GM19328 (cell line): ENCODE data around the gene CENPN.

Experiments used
- ATAC-seq: cut with Tn5 transposase; IDR thresholded peaks from one replicate; pipeline ENCODE4 v1.9.1; 2021; ENCODE audit warnings: mild to moderate bottlenecking, moderate library complexity; ENCODE audit not compliant: unreplicated experiment

CENPN gene

GRCh38 chr16:80991792-80992430 is 15.1 kb upstream of the CENPN start:
- ATAC-seq = no peak

GRCh38 chr16:80992676-80993293 is 14.2 kb upstream of the CENPN start:
- no peak for ATAC-seq

GRCh38 chr16:80993307-80993706 is 13.7 kb upstream of the CENPN start:
- no peak for ATAC-seq

- no peak for ATAC-seq
These were observed 13.2 kb upstream of the CENPN start for GRCh38 chr16:80993834-80994233.

GRCh38 chr16:80994451-80994850 is 12.6 kb upstream of the CENPN start:
- no peak for ATAC-seq

- ATAC-seq = no peak
These were observed 10.3 kb upstream of the CENPN start for GRCh38 chr16:80996688-80997138.

GRCh38 chr16:80997139-80997798 is 9.7 kb upstream of the CENPN start:
- no peak for ATAC-seq

- no peak for ATAC-seq
These were observed 8.9 kb upstream of the CENPN start for GRCh38 chr16:80997964-80998620.

- no peak for ATAC-seq
These were observed 6.1 kb upstream of the CENPN start for GRCh38 chr16:81000873-81001272.

- ATAC-seq = no peak
These were observed 5.7 kb upstream of the CENPN start for GRCh38 chr16:81001330-81001729.

GRCh38 chr16:81003064-81003463 is 4.0 kb upstream of the CENPN start:
- ATAC-seq = no peak

- ATAC-seq = no peak
These were observed 3.2 kb upstream of the CENPN start for GRCh38 chr16:81003610-81004460.

GRCh38 chr16:81004646-81005353 is 2.2 kb upstream of the CENPN start:
- no peak for ATAC-seq

- no peak for ATAC-seq
These were observed 1.3 kb upstream of the CENPN start for GRCh38 chr16:81005610-81006161.

GRCh38 chr16:81006211-81006812 is 702 bp upstream of the CENPN start:
- peak; percentile 19 for ATAC-seq

GRCh38 chr16:81008505-81008789 is 1.4 kb downstream of the CENPN start:
- no peak for ATAC-seq

GRCh38 chr16:81012974-81013373 is 6.0 kb downstream of the CENPN start:
- no peak for ATAC-seq

GRCh38 chr16:81014672-81015071 is 7.7 kb downstream of the CENPN start:
- ATAC-seq = no peak

GRCh38 chr16:81018496-81018895 is 11.5 kb downstream of the CENPN start:
- ATAC-seq = no peak

GRCh38 chr16:81026429-81026828 is 19.4 kb downstream of the CENPN start:
- no peak for ATAC-seq
